Hematopoietic multipotent progenitor cell treated with erythropoietin and hydrocortisone succinate and interleukin-3 and kit ligand, for 4 days (in vitro differentiated cells): ENCODE data around the gene POP4.
A peak's percentile ranks its signal among the peaks of the same experiment; 100 is the strongest.

Source experiments
- DNase-seq: peaks from one replicate; pipeline ENCODE4 v3.0.0-alpha.2; 2015

The POP4 gene

DNA sequence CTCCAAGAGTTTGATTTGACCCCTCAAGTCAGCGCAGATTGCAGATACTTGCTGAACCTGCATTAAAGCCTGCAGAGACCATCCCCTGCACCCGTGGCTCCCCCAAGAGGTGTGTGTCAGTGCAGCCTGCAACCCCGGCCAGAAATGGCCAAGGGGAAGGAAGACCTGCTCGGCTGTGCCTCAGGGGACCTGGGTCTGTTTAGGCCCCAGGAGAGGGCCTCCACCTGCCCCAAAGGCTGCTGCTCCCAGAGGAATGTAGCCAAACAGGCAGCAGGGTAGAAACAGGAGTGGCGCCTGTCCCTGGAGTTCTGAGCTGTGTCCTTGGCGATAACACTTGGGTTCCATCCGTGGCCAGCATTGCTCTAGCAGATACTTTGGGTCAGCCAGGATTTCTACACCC lies 8.0 kb downstream of the POP4 start:
- no peak for DNase-seq

DNA sequence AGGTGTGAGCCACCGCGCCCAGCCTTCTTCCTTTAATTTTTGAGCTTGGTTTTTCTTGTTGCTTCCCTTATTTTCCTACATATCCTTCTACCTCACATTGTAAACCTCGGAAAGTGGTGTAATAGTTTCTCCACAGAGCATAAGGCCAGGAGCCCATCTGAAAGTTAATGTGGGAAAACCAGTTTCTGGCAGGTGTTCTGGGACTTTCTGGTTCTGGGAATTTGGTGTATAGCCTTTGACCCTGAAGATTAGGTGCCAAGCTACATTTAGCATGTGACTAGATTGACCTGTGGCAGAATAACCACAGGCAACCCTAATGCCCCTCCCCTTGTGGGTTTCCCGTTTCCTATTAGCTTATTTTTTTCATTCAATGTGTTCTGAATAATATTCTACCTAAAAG lies 8.7 kb downstream of the POP4 start:
- DNase-seq, result no peak

DNA sequence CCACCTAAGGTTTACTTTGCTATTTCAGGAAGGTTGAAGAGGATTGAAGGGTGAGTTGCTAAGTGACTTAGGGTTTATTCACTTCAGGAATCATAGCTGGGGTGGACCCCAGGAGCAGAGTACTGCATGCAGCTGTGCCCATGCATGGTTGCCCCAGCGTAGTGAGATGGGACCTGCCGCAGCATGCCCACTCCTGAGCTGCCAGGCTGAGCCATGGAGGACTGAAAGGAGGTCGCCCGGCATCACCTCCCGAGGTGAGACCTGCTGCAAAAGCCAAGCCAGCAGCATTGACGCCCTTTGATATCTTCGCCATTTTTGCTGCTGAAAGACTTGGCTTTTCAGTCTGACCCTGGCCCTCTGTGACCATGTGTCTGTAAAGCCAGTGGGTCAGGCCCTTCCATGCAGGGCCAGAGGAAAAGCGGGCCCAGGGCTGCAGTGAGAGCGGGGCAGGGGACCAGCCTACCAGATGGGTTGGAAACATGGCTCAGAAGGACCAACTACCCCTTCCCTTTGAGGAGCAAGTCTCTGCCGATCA lies 9.9 kb downstream of the POP4 start:
- no peak for DNase-seq

DNA sequence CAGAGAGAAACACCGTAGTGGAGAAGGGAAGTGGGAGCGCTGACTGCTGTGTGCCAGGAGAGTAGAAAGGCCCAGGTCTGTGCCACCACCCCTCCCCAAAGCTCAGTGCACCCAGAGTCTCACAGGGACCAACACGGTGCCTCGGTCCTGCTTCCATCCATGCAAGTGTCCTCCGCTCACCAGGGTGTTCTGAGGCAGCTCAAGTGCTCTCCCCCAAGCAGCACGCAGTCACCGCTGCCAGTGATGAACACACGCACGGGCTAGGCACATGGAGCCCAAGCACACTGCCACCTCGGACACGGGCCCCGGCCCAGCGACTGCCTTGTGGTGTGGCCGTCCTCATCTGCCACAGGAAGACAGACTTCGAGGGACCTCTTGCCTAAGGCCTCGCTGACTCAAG lies 10.5 kb downstream of the POP4 start:
- no peak for DNase-seq

DNA sequence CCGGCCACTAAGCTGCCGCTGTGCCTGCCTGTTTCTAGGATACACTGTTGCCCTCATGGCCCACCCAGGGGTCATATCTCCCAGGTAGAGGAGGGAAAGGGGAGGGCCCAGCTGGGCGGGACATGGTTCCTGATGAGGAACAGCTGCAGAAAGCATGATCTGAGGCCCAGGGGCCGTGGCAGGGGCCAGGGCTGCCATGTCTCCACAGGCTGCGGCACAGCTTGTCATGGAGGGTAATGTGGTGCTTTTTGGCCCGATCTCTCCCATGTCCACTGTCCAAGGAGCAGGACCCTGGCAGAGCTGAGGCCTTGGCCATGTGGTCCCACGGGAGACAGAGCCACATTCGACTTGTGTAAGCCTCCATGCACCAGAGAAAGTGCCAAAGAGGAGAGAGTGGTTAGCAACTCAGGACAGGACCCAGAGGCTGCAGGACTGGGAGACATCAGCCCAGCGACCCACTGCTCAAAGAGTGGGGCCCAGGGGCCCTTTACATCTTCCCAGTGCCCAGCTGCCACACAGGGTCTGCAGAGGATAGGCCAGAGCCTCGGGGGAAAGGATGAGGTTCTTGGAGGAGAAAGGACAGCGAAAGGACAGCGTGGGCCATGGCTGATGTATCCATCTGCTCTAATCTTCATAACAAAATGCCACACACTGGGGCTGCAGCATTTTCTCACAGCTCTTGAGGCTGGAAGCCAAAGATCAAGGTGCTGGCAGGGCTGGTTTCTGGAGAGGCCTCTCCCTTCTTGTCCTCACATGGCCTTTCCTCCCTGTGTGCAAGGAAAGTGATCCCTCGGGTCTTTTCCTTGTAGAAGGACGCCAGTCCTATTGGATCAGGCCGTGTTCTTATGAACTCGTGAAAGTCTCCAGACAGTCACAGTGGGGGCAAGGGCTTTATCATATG lies 11.5 kb downstream of the POP4 start:
- DNase-seq, result no peak

DNA sequence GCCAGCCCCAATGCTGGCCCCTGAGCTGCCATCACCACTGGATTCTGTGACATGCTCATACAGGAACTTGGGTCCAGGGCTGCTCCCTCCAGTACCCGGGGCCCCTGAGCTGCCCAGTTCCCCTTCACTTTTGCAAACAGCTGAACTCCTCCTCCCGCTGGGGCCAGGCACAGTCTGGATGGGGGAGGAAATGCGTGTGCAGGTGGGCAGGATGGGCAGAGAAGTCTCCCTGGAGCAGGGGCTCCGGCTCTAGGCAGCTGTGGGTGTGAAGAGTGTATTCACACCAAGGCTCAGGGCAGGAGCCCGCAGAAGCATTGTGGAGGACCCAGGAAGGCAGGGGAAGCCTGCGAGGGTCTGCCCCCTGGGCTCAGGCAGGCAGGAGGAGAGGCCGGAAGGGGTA lies 12.4 kb downstream of the POP4 start:
- no peak for DNase-seq

DNA sequence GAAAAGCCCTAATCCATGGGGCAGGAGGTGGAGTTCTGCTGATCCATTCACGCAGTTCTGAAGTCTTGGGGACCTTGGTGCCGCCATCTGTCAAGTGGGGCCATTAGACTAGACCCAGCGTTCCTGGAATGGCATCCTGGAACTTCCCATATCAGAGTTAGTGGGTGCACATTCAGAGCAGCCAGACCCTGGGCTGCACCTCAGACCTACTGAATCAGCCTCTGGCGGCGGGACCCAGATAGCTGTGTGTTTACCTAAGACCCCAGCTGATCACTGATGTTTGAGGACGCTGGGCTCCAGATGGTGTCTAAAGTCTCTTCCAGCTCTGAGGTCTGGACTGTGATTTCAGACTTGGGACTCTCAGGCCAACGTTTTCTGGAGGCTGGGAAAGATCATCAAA lies 12.8 kb downstream of the POP4 start:
- no peak for DNase-seq

DNA sequence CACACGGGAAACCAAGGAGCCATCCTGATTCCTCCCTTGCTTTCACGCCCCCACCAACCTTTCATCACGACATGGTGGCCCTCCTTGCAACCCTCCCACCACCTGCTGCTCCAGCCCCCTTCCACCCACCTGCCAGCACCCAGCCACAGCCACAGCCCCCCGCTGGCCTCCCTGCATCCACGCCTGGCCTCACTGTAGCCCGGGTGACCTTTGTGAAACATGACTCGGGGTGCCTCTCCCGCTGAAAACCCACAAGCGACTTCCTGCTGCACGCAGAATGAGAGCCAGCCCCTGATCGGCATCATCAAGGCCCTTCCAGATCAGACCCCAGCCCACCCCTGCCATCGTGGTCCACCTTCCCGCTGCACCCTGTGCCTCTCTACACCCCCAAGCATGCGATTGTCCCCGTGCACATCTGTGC lies 14.9 kb downstream of the POP4 start:
- peak; percentile 61 for DNase-seq

DNA sequence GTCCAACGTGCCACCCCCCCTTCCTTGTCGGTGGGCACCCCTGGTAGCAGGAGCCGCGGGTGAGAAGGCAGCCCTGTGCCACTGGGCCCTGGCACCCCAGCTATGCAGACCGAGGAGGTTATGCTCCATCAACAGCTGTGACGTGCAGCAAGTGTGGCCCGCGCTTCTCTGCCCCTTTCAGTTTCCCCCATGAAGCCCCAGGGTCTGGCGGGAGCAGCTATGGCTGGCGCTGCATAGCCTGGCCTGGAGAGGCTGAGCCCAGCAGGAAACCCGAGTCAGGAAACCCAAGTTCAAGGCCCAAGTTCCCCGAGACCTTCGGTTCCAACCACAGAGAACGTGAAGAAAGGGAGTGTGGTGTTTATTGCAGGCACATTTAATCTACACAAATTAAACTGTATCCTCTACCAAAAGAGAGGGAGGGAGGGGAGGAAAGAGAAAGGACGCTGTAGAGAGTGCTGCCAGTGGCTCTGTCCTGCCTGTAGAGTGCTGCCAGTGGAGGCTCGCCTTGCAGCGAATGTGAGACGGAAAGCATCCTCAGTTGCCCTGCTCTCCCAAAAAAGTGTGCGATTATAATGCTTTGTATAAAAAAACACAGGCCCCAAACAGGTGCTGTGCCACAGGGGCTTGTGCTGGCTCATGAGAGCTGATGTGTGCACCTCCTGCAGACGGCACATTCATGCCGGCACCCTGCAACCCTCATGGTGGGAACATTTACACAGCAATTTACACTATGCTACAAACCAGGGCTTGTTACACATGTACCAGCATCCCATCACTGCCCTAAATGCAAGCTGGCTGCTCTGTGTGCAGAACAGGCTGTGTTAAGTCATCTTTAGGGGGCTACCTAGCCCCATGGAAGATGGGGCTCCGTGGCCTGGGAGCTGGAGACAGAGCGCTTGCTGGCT lies 16.3 kb downstream of the POP4 start:
- DNase-seq, result peak; percentile 29

DNA sequence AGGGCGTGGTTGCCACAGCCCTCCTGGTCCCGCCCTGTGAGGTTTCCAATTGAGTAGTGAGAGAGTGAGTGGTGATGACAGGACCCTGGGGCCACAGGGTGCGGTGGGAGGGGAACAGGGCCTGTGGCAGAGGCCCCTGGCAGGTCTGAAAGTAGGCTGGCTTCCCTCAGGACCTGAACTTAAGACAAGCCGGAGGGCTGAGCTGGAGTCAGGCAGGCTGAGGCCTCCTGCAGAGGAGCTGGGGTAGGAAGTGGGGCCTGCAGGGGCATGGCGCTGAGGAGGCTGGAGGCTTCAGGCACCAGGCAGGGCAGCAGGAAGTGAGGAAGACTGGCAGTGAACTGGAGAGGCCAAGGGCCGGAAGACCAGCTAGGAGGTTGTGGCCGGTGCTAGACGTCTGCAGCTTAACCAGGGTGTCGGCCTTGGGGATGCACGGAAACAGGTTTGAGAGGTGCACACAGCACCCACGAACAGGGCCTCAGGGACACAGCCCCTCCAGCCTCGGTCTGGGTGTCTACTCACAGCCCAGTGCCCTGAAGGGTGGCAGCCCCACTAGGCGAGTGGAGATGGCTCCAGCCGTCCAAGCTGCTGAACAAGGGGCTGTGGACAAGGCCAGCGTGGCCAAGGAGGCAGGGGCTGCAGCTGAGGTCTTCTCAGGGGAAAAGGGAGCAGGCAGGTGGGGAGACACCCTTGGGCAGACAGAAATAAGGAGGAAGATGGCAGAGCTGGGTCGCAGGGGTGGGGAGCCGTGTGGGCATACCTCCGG lies 17.8 kb downstream of the POP4 start:
- peak; percentile 53 for DNase-seq

DNA sequence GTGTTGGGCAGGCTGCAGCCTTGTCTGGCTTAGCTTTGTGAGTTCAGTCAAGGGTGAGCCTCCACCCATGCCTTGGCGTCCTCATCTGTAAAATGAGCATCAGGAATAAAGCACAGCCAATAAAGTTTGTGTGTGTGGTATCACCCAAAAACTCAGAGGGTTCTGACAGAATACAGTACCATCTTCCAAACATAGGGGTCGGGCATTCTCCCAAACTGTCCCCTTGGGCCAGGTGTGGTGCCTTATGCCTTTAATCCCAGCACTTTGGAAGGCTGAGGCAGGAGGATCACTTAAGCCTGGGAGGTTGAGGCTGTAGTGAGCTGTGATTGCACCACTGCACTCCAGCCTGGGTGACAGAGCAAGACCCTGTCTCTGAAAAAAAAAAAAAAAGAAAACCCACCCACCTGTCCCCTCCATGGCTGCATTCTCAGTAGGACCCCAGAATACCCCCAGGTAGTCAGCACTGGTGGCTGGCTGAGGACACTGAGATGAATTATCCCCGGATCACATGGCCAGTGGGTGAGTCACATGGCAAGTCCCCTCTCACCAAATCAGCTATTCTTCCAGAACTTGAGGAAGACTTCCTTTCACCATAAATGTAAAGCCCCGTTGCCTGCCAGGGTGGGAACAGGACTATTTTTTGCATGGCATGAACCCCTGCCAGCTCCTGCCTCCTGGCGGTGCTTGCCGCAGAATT lies 18.6 kb downstream of the POP4 start:
- DNase-seq, result no peak

DNA sequence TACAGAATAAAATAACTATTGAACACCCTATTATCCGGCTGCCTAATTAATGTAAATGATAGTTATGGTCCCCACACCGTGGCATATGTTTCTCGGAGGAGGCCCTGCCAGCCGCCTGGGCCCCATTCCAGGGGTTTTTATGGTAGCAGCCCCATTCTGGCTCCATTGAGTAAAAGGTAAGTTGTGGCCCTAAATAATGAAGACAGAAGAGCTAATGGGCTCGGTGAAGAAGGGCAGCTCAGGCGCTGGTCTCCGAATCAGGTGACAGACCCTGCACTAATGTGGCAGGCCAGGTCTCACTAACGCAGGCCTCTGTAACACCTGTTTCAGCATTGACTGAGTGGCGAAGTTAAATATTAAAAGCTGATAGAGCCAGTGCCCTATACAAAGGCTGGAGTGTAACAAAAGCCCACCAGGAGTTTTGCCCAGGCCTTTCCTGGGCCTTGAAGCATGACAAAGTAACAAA lies 19.1 kb downstream of the POP4 start:
- no peak for DNase-seq

DNA sequence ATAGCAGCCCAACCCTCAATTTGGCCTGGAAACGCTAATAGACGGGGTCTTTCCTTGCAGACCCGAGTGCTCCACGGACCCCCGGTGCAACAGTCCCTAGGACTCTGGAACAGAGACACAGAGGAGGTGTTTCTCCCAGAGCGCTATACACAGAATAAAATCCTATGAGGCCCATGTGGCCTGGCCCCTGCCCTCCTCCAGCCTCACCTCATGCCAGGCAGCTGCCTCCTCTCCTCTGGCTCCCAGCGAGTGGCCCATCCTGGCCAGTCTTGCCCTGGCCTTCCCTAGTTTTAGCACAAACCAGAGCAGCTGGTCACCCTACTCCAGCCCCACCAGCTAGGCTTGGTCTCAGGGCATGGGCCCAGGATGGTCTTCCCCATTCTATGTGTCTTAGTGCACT lies 20.3 kb downstream of the POP4 start:
- no peak for DNase-seq

DNA sequence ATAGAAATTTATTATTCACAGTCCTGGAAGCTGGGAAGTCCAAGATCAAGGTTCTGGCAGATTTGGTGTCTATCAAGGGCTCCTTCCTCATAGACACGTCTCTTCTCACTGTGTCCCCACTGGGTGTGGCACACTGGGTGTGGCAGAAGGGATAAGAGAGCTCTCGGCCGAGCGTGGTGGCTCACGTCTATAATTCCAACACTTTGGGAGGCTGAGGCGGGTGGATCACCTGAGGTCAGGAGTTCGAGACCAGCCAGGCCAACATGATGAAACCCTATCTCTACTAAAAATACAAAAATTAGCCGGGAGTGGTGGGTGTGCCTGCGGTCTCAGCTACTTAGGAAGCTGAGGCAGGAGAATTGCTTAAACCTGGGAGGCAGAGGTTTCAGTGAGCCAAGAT lies 20.7 kb downstream of the POP4 start:
- peak; percentile 61 for DNase-seq

DNA sequence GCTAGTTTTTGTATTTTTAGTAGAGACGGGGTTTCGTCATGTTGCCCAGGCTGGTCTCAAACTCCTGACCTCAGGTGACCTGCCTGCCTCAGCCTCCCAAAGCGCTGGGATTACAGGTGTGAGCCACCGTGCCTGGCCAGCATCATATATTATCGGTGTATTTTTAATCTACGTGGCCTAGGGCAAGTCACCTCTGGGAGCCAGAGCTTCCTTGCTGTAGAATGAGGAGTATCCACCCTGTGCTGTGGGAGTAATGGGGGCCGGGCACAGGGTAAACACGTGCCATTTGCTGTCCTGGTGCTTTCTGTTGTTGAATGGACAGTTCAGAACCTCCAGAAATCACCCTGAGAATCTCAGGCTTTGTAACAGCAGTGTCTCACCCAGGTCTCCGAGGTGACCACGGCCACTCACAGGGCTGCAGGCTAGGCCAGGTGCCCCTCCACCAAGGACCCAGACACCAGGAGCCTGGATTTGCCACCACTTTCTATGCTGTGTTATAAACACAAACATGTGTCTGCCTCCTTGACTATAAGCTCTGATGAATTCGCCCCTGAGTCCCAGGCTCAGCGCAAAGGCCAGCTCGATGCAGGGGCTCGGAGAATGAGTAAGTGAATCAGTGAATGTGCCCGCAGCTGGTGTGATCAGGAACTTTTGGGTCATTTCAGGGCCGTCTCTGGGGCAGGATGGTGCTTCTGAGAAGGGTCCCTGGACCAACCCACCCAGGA lies 22.7 kb downstream of the POP4 start:
- DNase-seq, result no peak

DNA sequence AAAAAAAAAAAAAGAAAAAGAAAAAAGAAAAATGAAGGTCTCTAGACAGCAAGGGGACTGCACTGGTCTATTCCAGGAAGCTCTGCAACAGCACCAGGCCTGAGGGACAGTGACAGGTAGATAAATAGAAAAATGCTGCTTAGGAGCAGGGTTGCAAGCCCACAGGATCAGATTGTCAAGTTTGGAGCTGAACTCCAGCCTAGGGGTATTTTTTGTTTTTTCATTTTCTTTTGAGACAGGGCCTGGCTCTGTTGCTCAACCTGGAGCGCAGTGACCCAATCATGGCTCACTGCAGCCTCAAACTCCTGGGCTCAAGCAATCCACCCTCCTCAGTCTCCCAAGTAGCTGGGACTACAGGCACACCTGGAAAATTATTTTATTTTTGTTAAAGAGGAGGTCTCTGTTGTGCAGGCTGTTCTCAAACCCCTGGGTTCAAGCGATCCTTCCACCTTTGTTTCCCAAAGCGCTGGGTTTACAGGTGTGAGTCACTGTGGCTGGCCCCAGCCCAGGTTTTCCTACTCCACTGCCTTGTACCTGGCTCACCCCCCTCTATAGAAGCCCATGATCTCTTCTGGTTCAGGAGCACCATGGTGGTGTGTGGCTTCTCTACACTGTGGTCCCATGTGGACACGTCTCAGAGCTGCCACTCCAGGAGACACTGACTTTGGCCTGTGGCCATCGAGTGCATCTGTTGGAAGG lies 23.9 kb downstream of the POP4 start:
- DNase-seq, result no peak

DNA sequence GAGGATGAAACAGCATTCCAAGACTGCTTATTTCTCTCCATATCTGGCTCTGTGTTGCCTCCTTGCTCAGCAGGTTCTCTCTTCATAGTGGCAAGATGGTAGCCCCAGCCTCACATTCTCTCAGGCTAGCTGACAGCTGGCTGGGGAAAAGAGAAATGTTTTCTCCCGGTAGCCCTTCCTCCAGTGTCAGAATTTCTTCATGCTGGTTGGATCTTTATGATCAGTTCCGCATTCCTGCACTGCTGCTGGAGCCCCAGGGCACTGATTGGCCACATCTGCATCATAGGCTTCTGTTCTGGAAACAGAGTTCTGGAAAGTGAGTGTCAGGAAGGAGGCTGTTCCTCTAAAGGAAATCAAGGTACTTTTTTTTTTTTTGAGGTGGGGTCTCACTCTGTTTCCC lies 24.6 kb downstream of the POP4 start:
- DNase-seq, result no peak

DNA sequence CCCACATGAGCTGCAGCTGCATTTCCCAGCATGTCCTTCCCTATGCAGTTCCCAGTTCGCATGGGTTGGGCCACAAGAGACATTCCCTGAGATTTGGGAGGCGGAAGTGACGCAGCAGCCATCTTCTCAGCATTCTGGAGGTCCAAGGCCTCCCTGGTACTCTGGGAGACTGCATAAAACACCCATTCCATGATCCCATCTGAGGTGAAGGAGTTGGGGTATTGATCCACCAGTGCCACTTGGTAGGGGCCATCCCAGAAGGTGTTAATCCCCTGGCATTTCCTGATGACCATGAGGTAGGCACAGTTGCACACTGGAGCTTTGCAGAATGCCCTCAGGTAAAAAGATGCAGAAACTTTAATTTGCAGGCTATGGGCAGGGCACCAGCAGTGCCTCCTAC lies 25.4 kb downstream of the POP4 start:
- DNase-seq, result no peak

DNA sequence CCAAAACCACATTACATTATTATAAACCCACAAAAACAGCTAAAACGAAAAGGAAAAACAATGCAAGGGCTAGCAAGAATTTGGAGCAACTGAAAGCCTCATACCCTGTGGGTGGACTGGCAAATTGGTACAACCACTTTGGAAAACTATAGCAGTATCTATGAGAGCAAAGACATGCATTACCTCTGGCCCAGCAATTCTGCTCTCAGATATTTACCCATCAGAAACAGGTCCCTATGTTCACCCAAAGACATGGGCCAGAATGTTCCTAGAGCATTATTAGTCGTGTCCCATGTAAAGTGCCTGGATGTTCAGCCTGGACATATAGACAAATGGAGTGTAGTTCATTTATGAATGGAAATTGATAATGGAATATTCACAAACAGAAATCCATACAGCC lies 27.9 kb downstream of the POP4 start:
- DNase-seq, result no peak

DNA sequence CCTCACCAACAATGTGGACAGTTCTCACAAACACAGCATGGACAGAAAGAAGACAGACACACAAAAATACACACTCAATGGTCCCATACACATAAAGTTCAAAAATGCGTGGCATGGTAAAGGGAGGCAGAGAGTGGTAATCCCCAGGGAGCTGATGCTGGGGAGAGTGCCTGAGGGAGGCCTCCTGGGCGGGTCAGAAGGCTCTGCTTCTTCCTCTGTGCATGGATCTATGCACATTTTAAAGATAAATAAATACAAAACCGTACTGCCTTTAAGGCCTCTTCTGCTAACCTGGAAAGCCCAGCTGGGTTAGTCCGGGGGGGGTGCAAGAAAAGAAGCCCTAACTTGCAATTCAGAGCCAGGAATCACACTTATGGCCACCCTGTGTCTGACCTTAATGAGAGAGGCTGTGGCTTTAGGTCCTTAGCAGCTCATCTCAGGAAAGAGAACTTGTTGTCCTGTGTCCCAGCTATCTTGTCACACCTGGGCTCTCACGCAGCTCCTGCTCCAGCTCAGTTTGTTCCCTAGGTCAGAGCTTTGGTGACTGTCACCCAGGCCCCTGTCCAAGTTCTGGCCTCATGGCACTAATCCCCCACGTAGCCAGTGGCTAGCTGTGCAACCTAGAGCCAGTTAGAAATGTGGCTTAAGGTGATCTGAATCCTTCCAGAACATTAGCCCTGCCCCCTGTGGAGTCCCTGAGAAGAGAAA lies 28.5 kb downstream of the POP4 start:
- DNase-seq, result no peak
